Measurements from ENCODE around the gene FABP2. TPM values are rescaled to one million over a fixed set of nuclear protein-coding genes. Genes with fewer than 3 reads are reported as not detected.

The FABP2 gene
- total RNA-seq, 1 experiment from 2014 or later = not detected

GRCh38 chr4:119303587-119304305, 18.2 kb downstream of the FABP2 start:
- Histone ChIP-seq H3K79me2 (ENCODE audit: insufficient read depth, low read length) (peaks cover 2% of the 10 kb centered on the region; the same call in 1 of the 2 replicates), H3K56ac (ENCODE audit: insufficient read length, low read depth, low read length) (no peak overlapping the region), H4K20me1 (ENCODE audit: control insufficient read depth, insufficient read depth, insufficient read length) (no peaks in the 10 kb centered on the region), H4K8ac (replicated peaks; ENCODE audit: insufficient read length, low read depth, low read length) (no peak overlapping the region), H3K27ac (ENCODE audit: insufficient read length, low read depth, low read length) (no peak overlapping the region), H2BK15ac (ENCODE audit: low read depth, low read length) (no peak overlapping the region), H3K18ac (ENCODE audit: insufficient read length, low read depth, low read length) (no peak overlapping the region), H3K79me1 (ENCODE audit: insufficient read depth, low read depth, low read length, poor library complexity, severe bottlenecking) (no peaks in the 10 kb centered on the region), H3K14ac (ENCODE audit: insufficient read depth, low read length) (no peak overlapping the region), H3K27me3 (ENCODE audit: insufficient read depth, low read length) (no peaks in the 10 kb centered on the region), H3K4me2 (ENCODE audit: insufficient read depth, insufficient read length, low read length) (no peak overlapping the region), H3K23ac (ENCODE audit: insufficient read length, low read depth, low read length) (no peak overlapping the region), H4K91ac (ENCODE audit: insufficient read length, low read depth, low read length) (no peak overlapping the region), H3K9me3 (ENCODE audit: control insufficient read depth, low read depth, low read length) (no peaks in the 10 kb centered on the region), H2BK12ac (ENCODE audit: insufficient read length, low read depth, low read length) (no peak overlapping the region), H2AFZ (ENCODE audit: low read length) (no peak overlapping the region), H3K23me2 (ENCODE audit: insufficient read length, low read depth, low read length, poor library complexity, severe bottlenecking) (peaks cover 11% of the 10 kb centered on the region), H3K9ac (ENCODE audit: extremely low read depth, insufficient read length, low read length) (no peak overlapping the region), H2AK5ac (ENCODE audit: insufficient read length, low read length) (no peak overlapping the region), H3K4me1 (ENCODE audit: insufficient read depth, low read length) (no peaks in the 10 kb centered on the region), H4K5ac (ENCODE audit: insufficient read length, low read depth, low read length) (no peak overlapping the region), H3K4ac (ENCODE audit: low read depth, low read length) (no peak overlapping the region), H2BK5ac (ENCODE audit: insufficient read length, low read length) (no peak overlapping the region), H3T11ph (ENCODE audit: low read length) (no peak overlapping the region), H2BK20ac (ENCODE audit: low read depth, low read length, poor library complexity, severe bottlenecking) (no peak overlapping the region), H2BK120ac (ENCODE audit: low read depth, low read length, poor library complexity, severe bottlenecking) (no peak overlapping the region)
- no CpG with 5 or more reads among the region's 5 CpGs for WGBS (ENCODE audit: extremely low coverage, insufficient read length, low lambda C conversion rate)
- Mint-ChIP-seq H3K9me3 (peaks cover 0 to 6% of the 10 kb centered on the region in 2 experiments; a peak in 2 of 5 replicates), H3K27me3 (ENCODE audit: low read depth) (0 out of 2 replicates have a peak, but pooled peaks cover 3% of the 10 kb centered on the region), H3K4me3 (no peak overlapping the region), H3K36me3 (ENCODE audit: insufficient read depth in 1 of 3, low read depth in 3 of 3) (peaks cover 3 to 6% (median 4%) of the 10 kb centered on the region in 3 experiments; a peak in 5 of 7 replicates), H3K4me1 (peaks cover 9 to 15% of the 10 kb centered on the region in 2 experiments), H3K27ac (no peak overlapping the region)
- no peak for TF ChIP-seq CTCF (conservative IDR thresholded peaks at IDR 0.05)
- DNase-seq = no peak
